ENCODE results near the gene ACSL6. TPM values are rescaled to one million over a fixed set of nuclear protein-coding genes. Genes with fewer than 3 reads are reported as not detected.

ACSL6 gene
- total and polyA plus RNA-seq, 2 donors (not counting 1 experiment from before 2014, with no cell fraction given), result 0.02 to 0.33 TPM

GRCh38 chr5:132055441-132055807, 44.0 kb upstream of the ACSL6 start:
- TF ChIP-seq CTCF (conservative IDR thresholded peaks at IDR 0.05 in 1 of 2, IDR thresholded peaks at IDR 0.05 in 1 of 2; ENCODE audit: low read depth in 1 of 2, low read length in 2 of 2) (no peak), EZH2 (IDR thresholded peaks at IDR 0.05; ENCODE audit: low read length, missing control alignments) (no peak)
- H3K4me1 ChIP-seq (ENCODE audit: control insufficient read depth, extremely low read depth, insufficient read depth, low read length), result no peaks in the 10 kb centered on the region
- no peaks in the 10 kb centered on the region for H3K36me3 ChIP-seq (ENCODE audit: control insufficient read depth, insufficient read depth, low read length)
- H3K27ac ChIP-seq (ENCODE audit: insufficient read depth, low read length), result no peak overlapping the region
- no peak for DNase-seq (ENCODE audit: low read depth in 2 of 2)
- no peaks in the 10 kb centered on the region for H4K20me1 ChIP-seq (ENCODE audit: control insufficient read depth, extremely low read depth, insufficient read depth, low read length)
- H3K9ac ChIP-seq (ENCODE audit: insufficient read depth, low read length), result no peak overlapping the region
- H3K79me2 ChIP-seq (ENCODE audit: control insufficient read depth, insufficient read depth, low read length), result no peaks in the 10 kb centered on the region
- H3K27me3 ChIP-seq (ENCODE audit: control insufficient read depth, insufficient read depth, low read length), result peaks cover 5% of the 10 kb centered on the region
- no peaks in the 10 kb centered on the region for H3K9me3 ChIP-seq (ENCODE audit: control insufficient read depth, insufficient read depth, low read depth, low read length)
- no peak overlapping the region for H3K4me2 ChIP-seq (ENCODE audit: extremely low read depth, insufficient read depth, low read length)
- no peak overlapping the region for H2AFZ ChIP-seq (ENCODE audit: low read length)
- no peak overlapping the region for H3K4me3 ChIP-seq (replicated peaks in 1 of 4; ENCODE audit: control extremely low read depth in 1 of 4, insufficient read depth in 1 of 4, low read depth in 3 of 4, low read length in 4 of 4)

- no peak overlapping the region for H3K9ac ChIP-seq (ENCODE audit: insufficient read depth, low read length)
- no peak for DNase-seq (ENCODE audit: low read depth in 2 of 2)
- H3K36me3 ChIP-seq (ENCODE audit: control insufficient read depth, insufficient read depth, low read length), result no peaks in the 10 kb centered on the region
- H3K27ac ChIP-seq (ENCODE audit: insufficient read depth, low read length), result no peak overlapping the region
- H2AFZ ChIP-seq (ENCODE audit: low read length), result no peak overlapping the region
- no peak overlapping the region for H3K4me3 ChIP-seq (replicated peaks in 1 of 4; ENCODE audit: control extremely low read depth in 1 of 4, insufficient read depth in 1 of 4, low read depth in 3 of 4, low read length in 4 of 4)
- H3K9me3 ChIP-seq (ENCODE audit: control insufficient read depth, insufficient read depth, low read depth, low read length), result no peaks in the 10 kb centered on the region
- H4K20me1 ChIP-seq (ENCODE audit: control insufficient read depth, extremely low read depth, insufficient read depth, low read length), result no peaks in the 10 kb centered on the region
- H3K4me1 ChIP-seq (ENCODE audit: control insufficient read depth, extremely low read depth, insufficient read depth, low read length), result no peaks in the 10 kb centered on the region
- peaks cover 5% of the 10 kb centered on the region for H3K27me3 ChIP-seq (ENCODE audit: control insufficient read depth, insufficient read depth, low read length)
- no peaks in the 10 kb centered on the region for H3K79me2 ChIP-seq (ENCODE audit: control insufficient read depth, insufficient read depth, low read length)
- TF ChIP-seq CTCF (conservative IDR thresholded peaks at IDR 0.05 in 1 of 2, IDR thresholded peaks at IDR 0.05 in 1 of 2; ENCODE audit: low read depth in 1 of 2, low read length in 2 of 2), result no peak
- no peak for TF ChIP-seq EZH2 (IDR thresholded peaks at IDR 0.05; ENCODE audit: low read length, missing control alignments)
- no peak overlapping the region for H3K4me2 ChIP-seq (ENCODE audit: extremely low read depth, insufficient read depth, low read length)
Observed at GRCh38 chr5:132054697-132055440, 43.4 kb upstream of the ACSL6 start.

- no peaks in the 10 kb centered on the region for H3K79me2 ChIP-seq (ENCODE audit: control insufficient read depth, insufficient read depth, low read length)
- H4K20me1 ChIP-seq (ENCODE audit: control insufficient read depth, extremely low read depth, insufficient read depth, low read length), result no peaks in the 10 kb centered on the region
- no peak overlapping the region for H3K9ac ChIP-seq (ENCODE audit: insufficient read depth, low read length)
- H3K27ac ChIP-seq (ENCODE audit: insufficient read depth, low read length), result no peak overlapping the region
- TF ChIP-seq EZH2 (IDR thresholded peaks at IDR 0.05; ENCODE audit: low read length, missing control alignments), result no peak
- no peak for TF ChIP-seq CTCF (conservative IDR thresholded peaks at IDR 0.05 in 1 of 2, IDR thresholded peaks at IDR 0.05 in 1 of 2; ENCODE audit: low read depth in 1 of 2, low read length in 2 of 2)
- no peaks in the 10 kb centered on the region for H3K4me1 ChIP-seq (ENCODE audit: control insufficient read depth, extremely low read depth, insufficient read depth, low read length)
- H3K4me2 ChIP-seq (ENCODE audit: extremely low read depth, insufficient read depth, low read length), result no peak overlapping the region
- H3K27me3 ChIP-seq (ENCODE audit: control insufficient read depth, insufficient read depth, low read length), result peaks cover 10% of the 10 kb centered on the region
- H3K36me3 ChIP-seq (ENCODE audit: control insufficient read depth, insufficient read depth, low read length), result no peaks in the 10 kb centered on the region
- DNase-seq (ENCODE audit: low read depth in 2 of 2), result no peak
- H2AFZ ChIP-seq (ENCODE audit: low read length), result no peak overlapping the region
- no peak overlapping the region for H3K4me3 ChIP-seq (replicated peaks in 1 of 4; ENCODE audit: control extremely low read depth in 1 of 4, insufficient read depth in 1 of 4, low read depth in 3 of 4, low read length in 4 of 4)
- H3K9me3 ChIP-seq (ENCODE audit: control insufficient read depth, insufficient read depth, low read depth, low read length), result no peaks in the 10 kb centered on the region
Observed at GRCh38 chr5:132054031-132054696, 42.7 kb upstream of the ACSL6 start.
